ENCODE results near the gene OR4C11.

GRCh38 chr11:55572548-55572947, 34.9 kb downstream of the OR4C11 start:
- TF ChIP-seq REST (IDR thresholded peaks at IDR 0.05; ENCODE audit: insufficient read depth in 1 of 2, low read depth in 2 of 2, low read length in 1 of 2) = no peak
- TF ChIP-seq CTCF (IDR thresholded peaks at IDR 0.05) = no peak
- TF ChIP-seq SIN3A (IDR thresholded peaks at IDR 0.05; ENCODE audit: borderline replicate concordance, insufficient read depth, low read depth, low read length) = no peak
- TF ChIP-seq POLR2AphosphoS5 (IDR thresholded peaks at IDR 0.05; ENCODE audit: low read depth, low read length) = no peak
- TF ChIP-seq TCF7L2 (IDR thresholded peaks at IDR 0.05; ENCODE audit: low read depth, low read length) = no peak

Measured in Panc1 (cell line).